GM19328 (cell line): ENCODE results near the gene OR2T2.
"Not testable (repeated sequence)": the region's sequence is repeated elsewhere in the genome, so short reads cannot be mapped to it uniquely, and the experiment has no call there.

Source experiments
- ATAC-seq: cut with Tn5 transposase; IDR thresholded peaks from one replicate; pipeline ENCODE4 v1.9.1; 2021; ENCODE audit warnings: mild to moderate bottlenecking, moderate library complexity; ENCODE audit not compliant: unreplicated experiment

The OR2T2 gene

GRCh38 chr1:248445399-248445798, at the start of gene OR2T2:
OR2T2 (plus strand) TSS chr1:248445637; CDS start chr1:248452798, 7,161 bp downstream.
- ATAC-seq = not testable (repeated sequence)

GRCh38 chr1:248402748-248403147, 42.7 kb upstream of the OR2T2 start, which contains the start of gene OR2T1:
OR2T1 (plus strand) TSS chr1:248403048; CDS start chr1:248406148, 3,100 bp downstream.
- ATAC-seq = no peak

GRCh38 chr1:248404024-248404423, 41.4 kb upstream of the OR2T2 start:
- ATAC-seq = no peak

- ATAC-seq = peak; percentile 44
Measured at GRCh38 chr1:248406721-248407692, 38.4 kb upstream of the OR2T2 start.

- no peak for ATAC-seq
Measured at GRCh38 chr1:248416226-248416625, 29.2 kb upstream of the OR2T2 start.

- no peak for ATAC-seq
Measured at GRCh38 chr1:248417854-248418253, 27.6 kb upstream of the OR2T2 start.

- ATAC-seq = no peak
Measured at GRCh38 chr1:248421384-248421783, 24.1 kb upstream of the OR2T2 start.

- peak; percentile 30 for ATAC-seq
Measured at GRCh38 chr1:248427526-248428191, 17.8 kb upstream of the OR2T2 start.

GRCh38 chr1:248428192-248428533, 17.3 kb upstream of the OR2T2 start:
- peak; percentile 95 for ATAC-seq

- ATAC-seq = not testable (repeated sequence)
Measured at GRCh38 chr1:248431683-248432082, 13.8 kb upstream of the OR2T2 start.

- ATAC-seq = not testable (repeated sequence)
Measured at GRCh38 chr1:248432201-248432600, 13.2 kb upstream of the OR2T2 start.

- ATAC-seq = not testable (repeated sequence)
Measured at GRCh38 chr1:248433811-248434415, 11.5 kb upstream of the OR2T2 start.

GRCh38 chr1:248434913-248435312, 10.5 kb upstream of the OR2T2 start:
- ATAC-seq = not testable (repeated sequence)

GRCh38 chr1:248436303-248436702, 9.1 kb upstream of the OR2T2 start:
- ATAC-seq = peak; percentile 44

- not testable (repeated sequence) for ATAC-seq
Measured at GRCh38 chr1:248438668-248439067, 6.8 kb upstream of the OR2T2 start.

GRCh38 chr1:248439283-248439682, 6.2 kb upstream of the OR2T2 start:
- ATAC-seq = not testable (repeated sequence)

GRCh38 chr1:248442500-248443277, 2.7 kb upstream of the OR2T2 start:
- ATAC-seq = not testable (repeated sequence)

GRCh38 chr1:248444603-248445002, 834 bp upstream of the OR2T2 start:
- ATAC-seq = not testable (repeated sequence)

- peak; percentile 47 for ATAC-seq
Measured at GRCh38 chr1:248448409-248449074, 3.1 kb downstream of the OR2T2 start.
